IMR-90 (cell line): ENCODE data around the gene MRPL30.

Experiments
- CEBPB ChIP-seq: IDR thresholded peaks from 2 replicates; pipeline ENCODE4 v1.6.1; 2012; ENCODE audit warnings: low read depth, low read length, improper control_type of control experiment
- MAFK ChIP-seq: IDR thresholded peaks from 2 replicates; pipeline ENCODE4 v1.6.1; 2012; ENCODE audit warnings: low read depth, low read length, improper control_type of control experiment
- MAZ ChIP-seq: IDR thresholded peaks from 2 replicates; pipeline ENCODE4 v1.6.1; 2012; ENCODE audit warnings: low read depth, mild to moderate bottlenecking, low read length, improper control_type of control experiment, moderate library complexity, borderline replicate concordance
- POLR2A ChIP-seq: IDR thresholded peaks from 2 replicates; pipeline ENCODE4 v1.6.1; 2012; ENCODE audit warnings: mild to moderate bottlenecking, low read depth, low read length
- RAD21 ChIP-seq: IDR thresholded peaks from 2 replicates; pipeline ENCODE4 v1.6.1; 2012; ENCODE audit warnings: low read length, improper control_type of control experiment
- RFX5 ChIP-seq: IDR thresholded peaks from 2 replicates; pipeline ENCODE4 v1.8.0; 2012; ENCODE audit warnings: low read depth, mild to moderate bottlenecking, low read length, moderate library complexity
- SMC3 ChIP-seq: fragments of 150-350 bp; IDR thresholded peaks from 2 replicates; pipeline ENCODE4 v1.6.1; 2016; ENCODE audit warnings: low read depth, mild to moderate bottlenecking, antibody characterized with exemption, low read length, moderate library complexity
- TF ChIP-seq, protein P1 (sequence below): conservative IDR thresholded peaks from 2 replicates; pipeline ENCODE4 v1.5.1; 2012; ENCODE audit warnings: mild to moderate bottlenecking, low read depth, low read length, improper control_type of control experiment
- TF ChIP-seq, protein P2 (sequence below): fragments of 150-350 bp; IDR thresholded peaks from 2 replicates; pipeline ENCODE4 v1.6.1; 2016; ENCODE audit warnings: low read depth, mild to moderate bottlenecking, low read length, moderate library complexity, borderline replicate concordance

DNA sequence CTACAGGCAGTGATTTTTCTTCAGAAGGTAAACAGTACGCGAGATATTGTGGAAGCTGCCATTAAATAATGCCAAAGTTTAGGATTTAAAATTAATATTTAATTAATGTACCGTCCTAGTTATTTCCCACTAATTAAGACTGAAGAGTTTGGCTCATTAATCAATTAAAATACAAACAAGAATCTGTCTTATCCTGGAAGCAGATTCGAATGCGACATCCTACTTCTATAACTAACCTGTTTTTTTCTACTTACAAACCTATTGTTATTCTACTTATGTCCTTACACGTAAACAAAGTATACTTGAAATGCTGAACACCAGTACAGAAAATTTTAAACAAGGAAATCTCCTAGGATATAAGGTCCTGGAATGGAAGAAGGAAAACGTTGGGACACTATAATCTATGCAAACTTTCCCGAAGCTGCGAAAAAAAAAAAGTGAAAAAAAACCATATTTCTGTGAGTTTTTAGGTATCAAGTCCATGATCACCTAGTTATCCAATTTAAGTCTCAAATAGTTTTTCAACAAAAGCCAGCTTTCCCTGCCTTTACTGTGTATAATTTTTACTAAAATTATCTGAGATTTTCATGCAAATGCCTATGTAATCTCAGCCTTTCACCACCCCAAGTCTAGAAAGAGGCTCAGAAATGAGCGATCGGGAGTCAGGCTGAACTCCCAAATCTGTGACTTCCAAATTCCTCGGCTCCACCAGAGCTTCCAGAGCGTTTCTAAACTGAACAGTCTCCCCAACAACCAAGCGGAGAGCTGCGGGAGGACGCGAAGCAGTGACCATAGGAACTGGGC lies 40.7 kb upstream of the MRPL30 start:
- TF ChIP-seq, protein P1, sequence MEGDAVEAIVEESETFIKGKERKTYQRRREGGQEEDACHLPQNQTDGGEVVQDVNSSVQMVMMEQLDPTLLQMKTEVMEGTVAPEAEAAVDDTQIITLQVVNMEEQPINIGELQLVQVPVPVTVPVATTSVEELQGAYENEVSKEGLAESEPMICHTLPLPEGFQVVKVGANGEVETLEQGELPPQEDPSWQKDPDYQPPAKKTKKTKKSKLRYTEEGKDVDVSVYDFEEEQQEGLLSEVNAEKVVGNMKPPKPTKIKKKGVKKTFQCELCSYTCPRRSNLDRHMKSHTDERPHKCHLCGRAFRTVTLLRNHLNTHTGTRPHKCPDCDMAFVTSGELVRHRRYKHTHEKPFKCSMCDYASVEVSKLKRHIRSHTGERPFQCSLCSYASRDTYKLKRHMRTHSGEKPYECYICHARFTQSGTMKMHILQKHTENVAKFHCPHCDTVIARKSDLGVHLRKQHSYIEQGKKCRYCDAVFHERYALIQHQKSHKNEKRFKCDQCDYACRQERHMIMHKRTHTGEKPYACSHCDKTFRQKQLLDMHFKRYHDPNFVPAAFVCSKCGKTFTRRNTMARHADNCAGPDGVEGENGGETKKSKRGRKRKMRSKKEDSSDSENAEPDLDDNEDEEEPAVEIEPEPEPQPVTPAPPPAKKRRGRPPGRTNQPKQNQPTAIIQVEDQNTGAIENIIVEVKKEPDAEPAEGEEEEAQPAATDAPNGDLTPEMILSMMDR: no peak
- TF ChIP-seq POLR2A: no peak
- TF ChIP-seq SMC3: no peak
- no peak for TF ChIP-seq RAD21
- TF ChIP-seq RFX5: no peak
- TF ChIP-seq MAFK: no peak
- TF ChIP-seq, protein P2, sequence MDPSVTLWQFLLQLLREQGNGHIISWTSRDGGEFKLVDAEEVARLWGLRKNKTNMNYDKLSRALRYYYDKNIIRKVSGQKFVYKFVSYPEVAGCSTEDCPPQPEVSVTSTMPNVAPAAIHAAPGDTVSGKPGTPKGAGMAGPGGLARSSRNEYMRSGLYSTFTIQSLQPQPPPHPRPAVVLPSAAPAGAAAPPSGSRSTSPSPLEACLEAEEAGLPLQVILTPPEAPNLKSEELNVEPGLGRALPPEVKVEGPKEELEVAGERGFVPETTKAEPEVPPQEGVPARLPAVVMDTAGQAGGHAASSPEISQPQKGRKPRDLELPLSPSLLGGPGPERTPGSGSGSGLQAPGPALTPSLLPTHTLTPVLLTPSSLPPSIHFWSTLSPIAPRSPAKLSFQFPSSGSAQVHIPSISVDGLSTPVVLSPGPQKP: no peak
- TF ChIP-seq CEBPB: no peak
- no peak for TF ChIP-seq MAZ
